Loucy (cell line): ENCODE measurements around the gene DHDDS.

ENCODE experiments used
- EZH2phosphoT487 ChIP-seq: fragments of 200-600 bp; IDR thresholded peaks from 2 replicates; pipeline ENCODE4 v1.6.1; 2018; ENCODE audit warnings: antibody characterized with exemption, mild to moderate bottlenecking, moderate library complexity, borderline replicate concordance
- TF ChIP-seq, protein P1 (sequence below): fragments of 200-600 bp; sonication (generic); conservative IDR thresholded peaks from 2 replicates; pipeline ENCODE4 v1.5.1; 2014; ENCODE audit warnings: mild to moderate bottlenecking, antibody characterized with exemption, low read length

DNA sequence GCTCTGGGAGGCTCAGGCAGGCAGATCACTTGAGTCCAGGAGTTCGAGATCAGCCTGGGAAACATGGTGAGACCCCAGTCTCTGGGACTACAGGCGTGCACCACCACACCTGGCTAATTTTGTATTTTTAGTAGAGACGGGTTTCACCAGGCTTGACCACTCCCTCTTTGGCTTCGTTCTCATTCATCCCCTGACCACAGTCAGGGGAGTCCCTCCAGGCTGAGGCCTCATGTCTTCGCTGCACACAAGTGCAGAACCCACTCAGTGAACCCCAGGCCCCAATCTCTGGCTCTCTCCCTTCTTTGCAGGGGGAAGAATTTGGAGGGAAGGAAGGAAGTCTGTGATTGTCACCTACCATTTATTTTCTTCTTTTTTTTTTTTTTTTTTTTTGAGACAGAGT is 88.2 kb downstream of the DHDDS start:
- no peak for TF ChIP-seq EZH2phosphoT487
- TF ChIP-seq, protein P1, sequence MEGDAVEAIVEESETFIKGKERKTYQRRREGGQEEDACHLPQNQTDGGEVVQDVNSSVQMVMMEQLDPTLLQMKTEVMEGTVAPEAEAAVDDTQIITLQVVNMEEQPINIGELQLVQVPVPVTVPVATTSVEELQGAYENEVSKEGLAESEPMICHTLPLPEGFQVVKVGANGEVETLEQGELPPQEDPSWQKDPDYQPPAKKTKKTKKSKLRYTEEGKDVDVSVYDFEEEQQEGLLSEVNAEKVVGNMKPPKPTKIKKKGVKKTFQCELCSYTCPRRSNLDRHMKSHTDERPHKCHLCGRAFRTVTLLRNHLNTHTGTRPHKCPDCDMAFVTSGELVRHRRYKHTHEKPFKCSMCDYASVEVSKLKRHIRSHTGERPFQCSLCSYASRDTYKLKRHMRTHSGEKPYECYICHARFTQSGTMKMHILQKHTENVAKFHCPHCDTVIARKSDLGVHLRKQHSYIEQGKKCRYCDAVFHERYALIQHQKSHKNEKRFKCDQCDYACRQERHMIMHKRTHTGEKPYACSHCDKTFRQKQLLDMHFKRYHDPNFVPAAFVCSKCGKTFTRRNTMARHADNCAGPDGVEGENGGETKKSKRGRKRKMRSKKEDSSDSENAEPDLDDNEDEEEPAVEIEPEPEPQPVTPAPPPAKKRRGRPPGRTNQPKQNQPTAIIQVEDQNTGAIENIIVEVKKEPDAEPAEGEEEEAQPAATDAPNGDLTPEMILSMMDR, result no peak
